GM12873 (cell line): ENCODE measurements around the gene ARHGDIB.

Source experiments
- TF ChIP-seq, protein P1 (sequence below): IDR thresholded peaks from 2 replicates; pipeline ENCODE4 v1.5.1; 2012; ENCODE audit warnings: low read depth, mild to moderate bottlenecking, moderate library complexity, low read length, control low read depth; ENCODE audit not compliant: insufficient read depth; ENCODE audit errors: missing control alignments

The ARHGDIB gene

DNA sequence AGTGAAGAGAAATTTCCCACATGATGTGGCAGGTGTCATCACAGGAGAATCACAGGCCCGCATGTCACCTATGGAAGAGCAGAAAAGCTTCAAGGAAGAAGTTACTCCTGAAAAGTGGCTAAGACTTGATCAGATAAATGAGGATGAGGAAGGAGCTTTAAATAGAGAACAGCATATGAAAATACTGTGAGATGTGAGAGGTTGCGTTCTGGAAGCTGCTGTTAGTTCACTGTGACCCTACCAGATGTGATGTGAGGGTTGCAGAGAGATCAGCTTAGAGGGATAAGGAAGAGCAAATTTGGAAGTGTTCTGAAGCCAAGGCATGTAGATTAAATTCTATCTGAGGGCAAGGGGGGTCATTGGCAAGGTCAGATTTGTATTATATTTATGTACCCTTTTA lies 40.2 kb downstream of the ARHGDIB start:
- TF ChIP-seq, protein P1, sequence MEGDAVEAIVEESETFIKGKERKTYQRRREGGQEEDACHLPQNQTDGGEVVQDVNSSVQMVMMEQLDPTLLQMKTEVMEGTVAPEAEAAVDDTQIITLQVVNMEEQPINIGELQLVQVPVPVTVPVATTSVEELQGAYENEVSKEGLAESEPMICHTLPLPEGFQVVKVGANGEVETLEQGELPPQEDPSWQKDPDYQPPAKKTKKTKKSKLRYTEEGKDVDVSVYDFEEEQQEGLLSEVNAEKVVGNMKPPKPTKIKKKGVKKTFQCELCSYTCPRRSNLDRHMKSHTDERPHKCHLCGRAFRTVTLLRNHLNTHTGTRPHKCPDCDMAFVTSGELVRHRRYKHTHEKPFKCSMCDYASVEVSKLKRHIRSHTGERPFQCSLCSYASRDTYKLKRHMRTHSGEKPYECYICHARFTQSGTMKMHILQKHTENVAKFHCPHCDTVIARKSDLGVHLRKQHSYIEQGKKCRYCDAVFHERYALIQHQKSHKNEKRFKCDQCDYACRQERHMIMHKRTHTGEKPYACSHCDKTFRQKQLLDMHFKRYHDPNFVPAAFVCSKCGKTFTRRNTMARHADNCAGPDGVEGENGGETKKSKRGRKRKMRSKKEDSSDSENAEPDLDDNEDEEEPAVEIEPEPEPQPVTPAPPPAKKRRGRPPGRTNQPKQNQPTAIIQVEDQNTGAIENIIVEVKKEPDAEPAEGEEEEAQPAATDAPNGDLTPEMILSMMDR = no peak

DNA sequence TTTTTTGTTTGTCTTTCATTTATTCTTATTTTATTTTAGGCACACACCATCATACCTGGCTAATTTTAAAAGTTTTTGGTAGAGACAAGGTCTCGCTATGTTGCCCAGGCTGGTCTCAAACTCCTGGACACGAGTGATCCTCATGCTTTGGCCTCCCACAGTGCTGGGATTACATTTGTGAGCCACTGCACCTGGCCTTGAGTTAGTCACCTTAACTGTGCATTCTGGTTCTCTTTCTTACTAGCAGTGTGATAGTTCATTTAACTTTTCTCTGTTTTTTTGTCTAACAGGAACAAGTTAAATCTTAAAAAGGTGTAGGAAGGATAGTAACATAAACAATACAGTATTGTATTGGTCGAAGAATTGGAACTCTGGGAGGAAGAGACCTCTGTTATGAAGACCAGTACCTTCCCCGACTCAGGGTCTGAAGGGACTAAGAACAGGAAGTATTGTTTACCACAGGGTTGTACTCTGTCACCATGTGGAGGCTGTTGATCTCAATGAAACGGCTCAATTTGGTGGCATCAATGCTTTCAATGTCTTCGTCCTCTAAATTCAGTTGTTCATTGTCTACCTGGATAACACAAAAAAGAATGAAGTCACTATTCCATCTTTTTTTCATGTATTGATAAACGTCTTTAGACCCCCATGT lies 40.8 kb downstream of the ARHGDIB start:
- TF ChIP-seq, protein P1 = no peak

DNA sequence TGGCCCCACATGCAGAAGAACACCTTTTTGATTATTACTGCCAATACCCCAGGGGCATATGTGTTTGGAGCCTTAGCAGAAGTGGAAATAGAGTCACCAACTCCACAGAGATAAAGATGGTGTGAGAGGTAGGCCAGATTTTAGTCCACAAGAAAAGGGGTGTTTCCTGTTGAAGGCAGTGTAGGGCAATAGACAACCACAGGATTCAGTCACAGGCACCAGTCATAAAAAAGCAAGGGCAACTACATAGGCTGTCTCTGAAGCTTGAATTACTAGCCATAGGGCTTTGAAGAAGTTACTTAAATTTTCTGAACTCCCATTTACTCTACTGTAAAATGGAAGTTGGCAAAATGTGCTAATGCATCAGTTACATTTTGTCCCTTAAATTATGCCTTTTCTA lies 41.9 kb downstream of the ARHGDIB start:
- TF ChIP-seq, protein P1 = no peak

DNA sequence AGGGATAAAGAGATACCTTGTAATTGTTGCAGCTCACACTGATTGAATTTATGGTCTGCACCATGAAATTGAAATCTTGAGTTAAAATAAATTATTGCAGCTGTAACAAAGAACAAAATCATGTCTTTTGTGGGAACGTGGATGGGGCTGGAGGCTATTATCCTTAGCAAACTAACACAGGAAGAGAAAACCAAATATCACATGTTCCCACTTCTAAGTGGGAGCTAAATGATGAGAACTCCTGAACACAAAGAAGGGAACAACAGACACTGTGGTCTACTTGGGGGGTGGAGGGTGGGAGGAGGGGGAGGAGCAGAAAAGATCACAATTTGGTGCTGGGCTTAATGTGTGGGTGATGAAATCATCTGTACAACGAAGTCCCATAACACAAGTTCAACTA lies 45.7 kb downstream of the ARHGDIB start:
- TF ChIP-seq, protein P1 = no peak

DNA sequence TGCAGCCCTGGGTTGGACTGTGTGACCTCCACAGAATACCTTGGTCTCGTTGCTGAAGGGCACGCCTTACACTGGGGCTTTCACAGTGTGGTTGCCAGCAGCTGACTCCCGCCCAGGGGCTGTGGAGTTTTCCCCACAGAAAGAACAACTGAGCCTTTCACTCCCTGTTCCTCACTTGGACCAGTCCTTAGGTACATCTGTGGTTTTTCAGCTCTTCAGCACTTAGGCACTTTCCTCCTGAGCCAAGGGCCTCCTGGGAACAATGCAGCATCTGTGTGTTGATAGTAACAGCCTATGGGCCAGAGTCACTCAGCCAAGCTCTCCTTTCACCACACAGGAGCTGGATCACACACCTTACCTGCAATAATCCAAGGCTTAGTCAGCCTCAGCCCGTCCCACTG lies 48.0 kb downstream of the ARHGDIB start:
- TF ChIP-seq, protein P1 = no peak

DNA sequence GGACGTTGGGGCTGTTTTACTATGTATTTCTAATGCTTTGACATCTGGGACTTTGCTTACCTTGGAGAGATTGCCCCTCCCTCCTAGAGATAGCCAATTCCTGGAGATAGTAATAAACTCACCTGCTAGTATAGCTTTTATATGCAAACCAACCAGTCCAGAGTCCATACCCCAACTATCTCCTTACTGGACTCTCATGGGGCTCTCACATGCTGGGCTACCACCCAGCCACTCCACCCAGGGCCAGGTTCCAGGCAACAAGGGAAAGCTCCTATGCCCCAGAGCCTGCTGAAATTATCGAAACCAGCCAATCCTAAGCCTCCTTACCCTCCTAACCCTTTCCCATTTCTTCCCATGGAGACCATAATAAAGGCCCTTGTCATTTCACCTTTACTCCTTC lies 50.3 kb downstream of the ARHGDIB start:
- TF ChIP-seq, protein P1 = no peak

DNA sequence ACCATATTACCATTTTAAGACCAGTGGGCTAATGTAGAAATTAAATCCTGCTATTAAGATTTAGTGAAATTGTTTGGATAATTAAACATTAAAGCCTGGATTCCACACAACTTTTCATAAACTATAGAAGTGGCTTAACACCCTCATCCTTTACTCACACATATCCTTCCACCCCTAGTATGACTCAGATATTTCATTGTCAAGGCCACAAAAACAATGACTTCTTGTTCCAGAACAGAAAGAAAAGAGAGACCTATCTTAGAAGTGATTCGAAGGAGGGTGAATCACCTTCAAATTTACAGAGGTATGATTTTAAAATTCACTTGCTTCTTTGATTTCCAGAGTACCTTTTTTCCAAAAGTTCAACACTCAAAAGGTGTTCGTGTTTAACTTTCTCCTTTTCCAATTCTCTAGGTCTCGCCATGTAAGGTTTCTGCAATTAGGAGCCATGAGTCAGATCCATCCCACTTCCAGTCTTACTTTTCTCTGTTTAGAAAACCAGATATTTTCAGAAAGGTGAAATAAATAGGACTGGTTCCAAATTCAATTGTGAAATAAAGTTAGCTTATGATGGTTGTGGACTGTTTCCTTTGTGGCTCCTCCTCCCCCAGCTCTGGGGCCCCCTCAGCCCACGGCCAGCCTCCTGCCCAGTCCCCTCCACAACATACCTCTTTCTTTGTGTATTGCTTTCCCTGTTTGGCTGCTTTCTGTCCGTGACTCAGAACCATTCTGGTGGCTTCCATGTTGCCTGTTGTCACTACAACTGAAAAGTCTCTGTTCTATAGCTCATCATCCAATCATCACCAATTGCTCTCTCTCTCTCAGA lies 51.1 kb downstream of the ARHGDIB start:
- TF ChIP-seq, protein P1 = no peak
